SK-N-SH treated with all-trans-retinoic acid at 6 μM for 48 hours (cell line): ENCODE measurements around the gene HAO1.

ENCODE experiments used
- ATAC-seq: fragments of 200-7000 bp; cut with Tn5 transposase; 3 replicates; pipeline ENCODE4 v1.9.1; 2020; ENCODE audit warnings: mild to moderate bottlenecking, moderate library complexity
- ARNTL ChIP-seq: fragments of 450-650 bp; formaldehyde crosslinking; IDR thresholded peaks from 2 replicates; pipeline ENCODE4 v1.5.0; 2020; ENCODE audit warnings: low read depth, mild to moderate bottlenecking, moderate library complexity, borderline replicate concordance
- CREB5 ChIP-seq: fragments of 250-450 bp; sonication (Bioruptor Pico); IDR thresholded peaks from 2 replicates; pipeline ENCODE4 v1.5.1; 2020; ENCODE audit warnings: low read depth, mild to moderate bottlenecking, moderate library complexity
- CSDC2 ChIP-seq: fragments of 250-450 bp; sonication (Bioruptor Pico); IDR thresholded peaks from 2 replicates; pipeline ENCODE4 v1.5.0; 2020; ENCODE audit warnings: mild to moderate bottlenecking, moderate library complexity
- CSRNP3 ChIP-seq: fragments of 250-450 bp; sonication (Bioruptor Pico); IDR thresholded peaks from 2 replicates; pipeline ENCODE4 v1.5.1; 2021; ENCODE audit warnings: mild to moderate bottlenecking, moderate library complexity
- ESRRG ChIP-seq: fragments of 250-450 bp; sonication (Bioruptor Pico); IDR thresholded peaks from 2 replicates; pipeline ENCODE4 v1.6.1; 2021; ENCODE audit warnings: mild to moderate bottlenecking
- GLIS3 ChIP-seq: fragments of 250-450 bp; sonication (Bioruptor Pico); IDR thresholded peaks from 2 replicates; pipeline ENCODE4 v1.5.0; 2020; ENCODE audit warnings: mild to moderate bottlenecking, moderate library complexity
- ISL1 ChIP-seq: fragments of 250-450 bp; sonication (Bioruptor Pico); IDR thresholded peaks from 2 replicates; pipeline ENCODE4 v2.1.2; 2022; ENCODE audit warnings: mild to moderate bottlenecking, moderate library complexity
- OSR1 ChIP-seq: fragments of 250-450 bp; sonication (Bioruptor Pico); IDR thresholded peaks from 2 replicates; pipeline ENCODE4 v1.8.0; 2022; ENCODE audit warnings: moderate library complexity, mild to moderate bottlenecking, inconsistent platforms
- PPARA ChIP-seq: fragments of 250-450 bp; sonication (Bioruptor Pico); IDR thresholded peaks from 2 replicates; pipeline ENCODE4 v1.5.0; 2020; ENCODE audit warnings: mild to moderate bottlenecking, borderline replicate concordance
- RARB ChIP-seq: fragments of 250-450 bp; sonication (Bioruptor Pico); IDR thresholded peaks from 2 replicates; pipeline ENCODE4 v1.8.0; 2021; ENCODE audit warnings: mild to moderate bottlenecking, moderate library complexity
- SNAI2 ChIP-seq: fragments of 250-450 bp; sonication (Bioruptor Pico); IDR thresholded peaks from 2 replicates; pipeline ENCODE4 v1.5.0; 2020; ENCODE audit warnings: mild to moderate bottlenecking, moderate library complexity
- TCF4 ChIP-seq: fragments of 250-450 bp; sonication (Bioruptor Pico); IDR thresholded peaks from 2 replicates; pipeline ENCODE4 v1.8.0; 2021; ENCODE audit warnings: mild to moderate bottlenecking, moderate library complexity, borderline replicate concordance
- TOX ChIP-seq: fragments of 250-450 bp; sonication (Bioruptor Pico); IDR thresholded peaks from 2 replicates; pipeline ENCODE4 v1.8.0; 2021; ENCODE audit warnings: mild to moderate bottlenecking, moderate library complexity, borderline replicate concordance
- ZC3H10 ChIP-seq: fragments of 250-450 bp; sonication (Bioruptor Pico); IDR thresholded peaks from 2 replicates; pipeline ENCODE4 v1.5.1; 2021; ENCODE audit warnings: mild to moderate bottlenecking, moderate library complexity
- ZFP3 ChIP-seq: fragments of 250-450 bp; sonication (Bioruptor Pico); IDR thresholded peaks from 2 replicates; pipeline ENCODE4 v1.5.0; 2020; ENCODE audit warnings: mild to moderate bottlenecking, moderate library complexity
- ZFP30 ChIP-seq: fragments of 450-650 bp; formaldehyde crosslinking; IDR thresholded peaks from 2 replicates; pipeline ENCODE4 v1.5.0; 2022; ENCODE audit warnings: mild to moderate bottlenecking, moderate library complexity
- ZNF565 ChIP-seq: fragments of 450-650 bp; formaldehyde crosslinking; conservative IDR thresholded peaks from 2 replicates; pipeline ENCODE4 v1.5.0; 2020; ENCODE audit warnings: low read depth, mild to moderate bottlenecking, moderate library complexity
- ZNF70 ChIP-seq: fragments of 450-650 bp; formaldehyde crosslinking; IDR thresholded peaks from 2 replicates; pipeline ENCODE4 v1.5.0; 2020; ENCODE audit warnings: mild to moderate bottlenecking, moderate library complexity
- ZNF8 ChIP-seq: fragments of 450-650 bp; formaldehyde crosslinking; IDR thresholded peaks from 2 replicates; pipeline ENCODE4 v1.5.0; 2020; ENCODE audit warnings: mild to moderate bottlenecking, moderate library complexity
- TF ChIP-seq, protein P1 (sequence below): fragments of 250-450 bp; sonication (Bioruptor Pico); IDR thresholded peaks from 2 replicates; pipeline ENCODE4 v1.8.0; 2020; ENCODE audit warnings: mild to moderate bottlenecking, moderate library complexity, borderline replicate concordance
- TF ChIP-seq, protein P2 (sequence below): fragments of 250-450 bp; sonication (Bioruptor Pico); IDR thresholded peaks from 2 replicates; pipeline ENCODE4 v1.8.0; 2021; ENCODE audit warnings: low read depth, mild to moderate bottlenecking, moderate library complexity, borderline replicate concordance
- TF ChIP-seq, protein P3 (sequence below): fragments of 250-450 bp; sonication (Bioruptor Pico); IDR thresholded peaks from 2 replicates; pipeline ENCODE4 v1.5.0; 2020; ENCODE audit warnings: mild to moderate bottlenecking, moderate library complexity

The HAO1 gene

DNA sequence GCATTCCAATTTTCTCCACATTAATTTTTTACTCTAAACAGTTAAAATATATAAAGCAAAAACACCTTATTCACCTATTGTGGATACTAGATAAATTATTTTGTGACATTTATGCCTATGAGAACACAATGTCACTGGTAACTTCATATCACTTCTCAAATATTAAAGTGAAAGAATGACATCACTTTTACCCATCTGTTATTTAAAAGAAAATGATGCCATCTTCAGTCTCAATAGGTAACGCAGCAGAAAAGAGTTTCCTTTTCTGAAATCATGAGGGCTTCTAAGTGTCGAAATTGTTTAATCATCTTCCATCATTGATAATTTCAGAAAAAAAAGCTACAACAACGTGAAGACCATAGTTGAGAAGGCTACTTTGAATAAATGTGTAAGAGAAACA is 2.9 kb downstream of the HAO1 start (continued):
- TF ChIP-seq, protein P1, sequence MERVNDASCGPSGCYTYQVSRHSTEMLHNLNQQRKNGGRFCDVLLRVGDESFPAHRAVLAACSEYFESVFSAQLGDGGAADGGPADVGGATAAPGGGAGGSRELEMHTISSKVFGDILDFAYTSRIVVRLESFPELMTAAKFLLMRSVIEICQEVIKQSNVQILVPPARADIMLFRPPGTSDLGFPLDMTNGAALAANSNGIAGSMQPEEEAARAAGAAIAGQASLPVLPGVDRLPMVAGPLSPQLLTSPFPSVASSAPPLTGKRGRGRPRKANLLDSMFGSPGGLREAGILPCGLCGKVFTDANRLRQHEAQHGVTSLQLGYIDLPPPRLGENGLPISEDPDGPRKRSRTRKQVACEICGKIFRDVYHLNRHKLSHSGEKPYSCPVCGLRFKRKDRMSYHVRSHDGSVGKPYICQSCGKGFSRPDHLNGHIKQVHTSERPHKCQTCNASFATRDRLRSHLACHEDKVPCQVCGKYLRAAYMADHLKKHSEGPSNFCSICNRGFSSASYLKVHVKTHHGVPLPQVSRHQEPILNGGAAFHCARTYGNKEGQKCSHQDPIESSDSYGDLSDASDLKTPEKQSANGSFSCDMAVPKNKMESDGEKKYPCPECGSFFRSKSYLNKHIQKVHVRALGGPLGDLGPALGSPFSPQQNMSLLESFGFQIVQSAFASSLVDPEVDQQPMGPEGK, result no peak
- TF ChIP-seq ZC3H10 (no peak), TCF4 (CRISPR knock-in tag) (no peak), RARB (no peak), ESRRG (CRISPR knock-in tag) (no peak)

DNA sequence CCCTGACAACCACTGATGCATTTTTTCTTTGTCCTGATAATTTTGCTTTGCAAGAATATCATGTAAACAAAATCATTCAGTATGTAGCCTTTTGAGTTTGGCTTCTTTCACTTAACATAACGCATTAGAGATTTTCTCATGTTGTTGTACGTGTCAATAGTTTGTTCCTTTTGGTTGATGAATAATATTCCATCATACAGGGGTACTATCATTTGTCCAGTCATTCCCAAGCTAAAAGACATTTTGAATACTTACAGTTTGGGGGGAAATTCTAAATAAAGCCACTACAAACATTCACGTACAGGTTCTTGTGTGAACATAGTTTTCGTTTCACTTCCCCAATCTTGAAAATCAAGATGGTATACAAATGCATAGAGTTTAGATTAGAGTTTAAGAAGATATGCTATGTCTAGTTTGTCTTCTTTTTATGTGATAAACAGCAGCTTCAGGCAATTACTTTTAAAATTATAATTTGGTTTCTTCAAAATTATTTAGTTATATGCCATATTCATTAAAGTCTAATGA is 5.2 kb downstream of the HAO1 start:
- TF ChIP-seq CREB5 (CRISPR knock-in tag), result no peak
- TF ChIP-seq, protein P1, result no peak
- TF ChIP-seq TCF4 (CRISPR knock-in tag), result no peak
- TF ChIP-seq ISL1, result no peak
- no peak for TF ChIP-seq ZNF565 (CRISPR knock-in tag)
- TF ChIP-seq ZC3H10, result no peak
- TF ChIP-seq SNAI2 (CRISPR knock-in tag), result no peak
- no peak for TF ChIP-seq OSR1
- no peak for TF ChIP-seq CSRNP3
- TF ChIP-seq, protein P2, sequence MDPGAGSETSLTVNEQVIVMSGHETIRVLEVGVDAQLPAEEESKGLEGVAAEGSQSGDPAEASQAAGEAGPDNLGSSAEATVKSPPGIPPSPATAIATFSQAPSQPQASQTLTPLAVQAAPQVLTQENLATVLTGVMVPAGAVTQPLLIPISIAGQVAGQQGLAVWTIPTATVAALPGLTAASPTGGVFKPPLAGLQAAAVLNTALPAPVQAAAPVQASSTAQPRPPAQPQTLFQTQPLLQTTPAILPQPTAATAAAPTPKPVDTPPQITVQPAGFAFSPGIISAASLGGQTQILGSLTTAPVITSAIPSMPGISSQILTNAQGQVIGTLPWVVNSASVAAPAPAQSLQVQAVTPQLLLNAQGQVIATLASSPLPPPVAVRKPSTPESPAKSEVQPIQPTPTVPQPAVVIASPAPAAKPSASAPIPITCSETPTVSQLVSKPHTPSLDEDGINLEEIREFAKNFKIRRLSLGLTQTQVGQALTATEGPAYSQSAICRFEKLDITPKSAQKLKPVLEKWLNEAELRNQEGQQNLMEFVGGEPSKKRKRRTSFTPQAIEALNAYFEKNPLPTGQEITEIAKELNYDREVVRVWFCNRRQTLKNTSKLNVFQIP (CRISPR knock-in tag), result no peak
- no peak for TF ChIP-seq ZNF70
- ATAC-seq, result no peak

GRCh38 chr20:7933346-7933745 is 6.9 kb downstream of the HAO1 start:
- ATAC-seq, result no peak
- TF ChIP-seq, protein P3, sequence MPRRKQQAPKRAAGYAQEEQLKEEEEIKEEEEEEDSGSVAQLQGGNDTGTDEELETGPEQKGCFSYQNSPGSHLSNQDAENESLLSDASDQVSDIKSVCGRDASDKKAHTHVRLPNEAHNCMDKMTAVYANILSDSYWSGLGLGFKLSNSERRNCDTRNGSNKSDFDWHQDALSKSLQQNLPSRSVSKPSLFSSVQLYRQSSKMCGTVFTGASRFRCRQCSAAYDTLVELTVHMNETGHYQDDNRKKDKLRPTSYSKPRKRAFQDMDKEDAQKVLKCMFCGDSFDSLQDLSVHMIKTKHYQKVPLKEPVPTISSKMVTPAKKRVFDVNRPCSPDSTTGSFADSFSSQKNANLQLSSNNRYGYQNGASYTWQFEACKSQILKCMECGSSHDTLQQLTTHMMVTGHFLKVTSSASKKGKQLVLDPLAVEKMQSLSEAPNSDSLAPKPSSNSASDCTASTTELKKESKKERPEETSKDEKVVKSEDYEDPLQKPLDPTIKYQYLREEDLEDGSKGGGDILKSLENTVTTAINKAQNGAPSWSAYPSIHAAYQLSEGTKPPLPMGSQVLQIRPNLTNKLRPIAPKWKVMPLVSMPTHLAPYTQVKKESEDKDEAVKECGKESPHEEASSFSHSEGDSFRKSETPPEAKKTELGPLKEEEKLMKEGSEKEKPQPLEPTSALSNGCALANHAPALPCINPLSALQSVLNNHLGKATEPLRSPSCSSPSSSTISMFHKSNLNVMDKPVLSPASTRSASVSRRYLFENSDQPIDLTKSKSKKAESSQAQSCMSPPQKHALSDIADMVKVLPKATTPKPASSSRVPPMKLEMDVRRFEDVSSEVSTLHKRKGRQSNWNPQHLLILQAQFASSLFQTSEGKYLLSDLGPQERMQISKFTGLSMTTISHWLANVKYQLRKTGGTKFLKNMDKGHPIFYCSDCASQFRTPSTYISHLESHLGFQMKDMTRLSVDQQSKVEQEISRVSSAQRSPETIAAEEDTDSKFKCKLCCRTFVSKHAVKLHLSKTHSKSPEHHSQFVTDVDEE, result no peak
- TF ChIP-seq CSDC2 (no peak), TOX (CRISPR knock-in tag) (no peak), ZFP3 (CRISPR knock-in tag) (no peak), ZC3H10 (no peak), ZFP30 (no peak), GLIS3 (CRISPR knock-in tag) (no peak), PPARA (CRISPR knock-in tag) (no peak), TCF4 (CRISPR knock-in tag) (no peak), CSRNP3 (no peak), ZNF8 (CRISPR knock-in tag) (no peak), ZNF70 (no peak), ARNTL (CRISPR knock-in tag) (no peak), SNAI2 (CRISPR knock-in tag) (no peak)
- TF ChIP-seq, protein P1, result no peak
- TF ChIP-seq, all 23 proteins: peak for 0
